ENCODE data around the gene CPAMD8.

Gene CPAMD8

GRCh38 chr19:17026706-17027534 lies at the start of gene CPAMD8:
CPAMD8 (minus strand) TSS chr19:17026810; CDS start chr19:17026642, 168 bp downstream.
- DNase-seq (ENCODE audit: low read depth in 2 of 3, low spot score in 2 of 3): no peak

DNA sequence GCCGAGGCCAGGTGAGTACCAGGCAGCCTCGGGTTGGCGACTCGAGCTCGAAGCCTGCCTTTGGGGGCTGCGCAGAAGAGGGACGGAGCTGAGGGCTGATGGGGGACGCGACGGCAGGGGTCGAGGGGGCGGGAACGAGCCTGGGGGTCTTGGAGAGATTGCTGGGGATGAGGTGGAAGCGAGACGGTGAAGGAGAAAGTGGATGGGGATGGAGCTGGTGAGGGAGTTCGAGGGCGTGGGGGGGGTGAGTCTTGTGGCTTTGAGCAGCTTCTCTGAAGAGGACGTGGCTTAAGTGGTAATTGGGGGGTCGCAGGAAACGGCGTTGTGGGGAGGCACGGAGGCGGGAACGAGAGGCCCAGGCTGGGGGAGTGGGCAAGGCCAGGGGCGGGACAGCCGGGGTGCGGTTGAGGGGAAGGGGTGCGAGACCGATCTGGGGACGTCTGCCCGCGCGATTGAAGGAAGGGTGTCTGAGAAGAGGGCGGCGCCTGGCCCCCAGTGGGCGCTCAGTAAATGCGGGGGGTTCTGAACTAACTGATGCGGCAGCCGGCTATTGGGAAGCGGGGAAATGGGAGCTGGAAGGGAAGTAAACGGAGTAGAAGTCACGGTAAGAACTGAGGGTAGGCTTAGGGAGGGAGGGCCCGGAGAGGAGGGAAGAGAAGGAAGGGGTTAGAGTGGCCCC lies 49.4 kb upstream of the CPAMD8 start:
- DNase-seq (ENCODE audit: low read depth in 2 of 3, low spot score in 2 of 3): peak in 1 of 3 experiments; percentile 30

- peak; percentile 94 to 99 (median 95) for DNase-seq (ENCODE audit: low read depth in 2 of 3, low spot score in 2 of 3)
Measured at GRCh38 chr19:17075035-17075863, 48.6 kb upstream of the CPAMD8 start, which contains the start of the genes HAUS8 and MYO9B. HAUS8 (minus strand) TSS chr19:17075452; CDS start chr19:17075422, 30 bp downstream. MYO9B (plus strand) TSS chr19:17075777; CDS start chr19:17101718, 25,941 bp downstream.

DNA sequence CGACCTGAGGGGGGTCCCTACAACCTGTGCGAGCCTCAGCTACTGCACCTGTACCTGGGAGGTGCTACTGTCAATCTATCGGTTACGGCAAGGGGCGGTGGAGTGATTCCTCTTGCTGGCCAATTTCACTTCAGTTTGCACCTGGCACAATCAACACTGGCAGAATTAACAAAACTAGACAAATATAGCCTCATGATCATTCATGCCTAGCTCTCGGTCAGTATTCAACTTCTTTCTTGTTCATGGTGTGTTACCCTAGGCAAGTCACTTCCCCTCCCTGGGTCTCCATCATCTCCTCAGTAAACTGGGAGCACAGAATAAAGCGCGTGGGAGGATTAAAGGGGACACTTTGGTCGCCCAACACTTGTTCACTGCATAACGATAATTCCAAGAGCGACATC lies 48.0 kb upstream of the CPAMD8 start:
- no peak for DNase-seq (ENCODE audit: low read depth in 2 of 3, low spot score in 2 of 3)

DNA sequence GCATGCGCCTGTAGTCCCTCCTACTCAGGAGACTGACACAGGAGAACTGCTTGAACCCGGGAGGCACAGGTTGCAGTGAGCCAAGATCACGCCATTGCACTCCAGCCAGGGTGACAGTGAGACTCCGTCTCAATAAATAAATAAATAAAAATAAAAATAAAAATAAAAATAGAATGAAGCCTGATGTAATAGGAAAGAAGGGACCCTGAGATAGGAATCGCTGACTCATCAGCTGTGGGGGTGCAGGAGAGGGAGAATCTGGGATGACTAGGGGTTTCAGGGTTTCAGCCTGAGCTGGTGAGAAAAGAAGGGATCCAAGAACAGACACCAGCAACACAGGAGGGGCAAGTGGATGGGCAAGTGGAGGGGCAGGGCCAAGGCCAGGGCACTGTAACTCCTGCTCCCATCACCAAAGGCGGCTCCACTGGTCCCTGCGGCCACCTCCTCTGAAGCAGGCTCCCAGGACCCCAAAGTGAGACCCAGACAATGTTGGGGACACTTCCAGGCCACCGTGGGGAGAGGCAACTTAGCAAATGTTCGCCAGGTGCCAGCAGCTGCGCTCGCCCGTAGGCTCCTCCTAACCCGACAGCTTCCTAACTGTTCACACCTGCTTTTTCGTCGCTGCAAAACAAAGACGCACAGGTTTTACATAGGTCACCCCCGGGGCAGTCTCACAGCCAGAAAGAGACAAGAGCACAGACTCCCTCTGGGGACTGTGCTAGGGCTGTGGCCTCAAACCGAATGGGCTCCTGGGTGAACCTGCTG lies 47.4 kb upstream of the CPAMD8 start:
- no peak for DNase-seq (ENCODE audit: low read depth in 2 of 3, low spot score in 2 of 3)

- no peak for DNase-seq (ENCODE audit: low read depth in 2 of 3, low spot score in 2 of 3)
Measured at GRCh38 chr19:17070912-17071311, 44.3 kb upstream of the CPAMD8 start.

DNA sequence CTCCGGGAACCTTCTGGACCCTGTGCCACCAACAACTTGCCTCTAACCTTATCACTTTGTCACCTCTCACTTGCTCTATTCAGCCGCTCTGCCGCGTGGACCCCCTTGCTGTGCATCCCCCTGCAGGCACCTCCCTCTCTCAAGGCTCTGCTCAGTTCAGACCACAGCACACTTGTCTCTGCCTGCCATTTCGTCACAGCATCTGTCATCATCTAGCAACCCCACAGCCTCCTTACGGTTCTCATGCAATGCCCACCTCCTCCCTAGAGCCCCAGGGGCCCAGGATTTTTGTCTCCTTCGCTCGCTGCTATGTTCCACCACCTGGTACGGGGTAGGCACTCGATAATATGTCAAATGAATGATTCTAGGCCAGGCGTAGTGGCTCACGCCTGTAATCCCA lies 43.8 kb upstream of the CPAMD8 start:
- DNase-seq (ENCODE audit: low read depth in 2 of 3, low spot score in 2 of 3): no peak

GRCh38 chr19:17069193-17069592 lies 42.6 kb upstream of the CPAMD8 start:
- DNase-seq (ENCODE audit: low read depth in 2 of 3, low spot score in 2 of 3): no peak

DNA sequence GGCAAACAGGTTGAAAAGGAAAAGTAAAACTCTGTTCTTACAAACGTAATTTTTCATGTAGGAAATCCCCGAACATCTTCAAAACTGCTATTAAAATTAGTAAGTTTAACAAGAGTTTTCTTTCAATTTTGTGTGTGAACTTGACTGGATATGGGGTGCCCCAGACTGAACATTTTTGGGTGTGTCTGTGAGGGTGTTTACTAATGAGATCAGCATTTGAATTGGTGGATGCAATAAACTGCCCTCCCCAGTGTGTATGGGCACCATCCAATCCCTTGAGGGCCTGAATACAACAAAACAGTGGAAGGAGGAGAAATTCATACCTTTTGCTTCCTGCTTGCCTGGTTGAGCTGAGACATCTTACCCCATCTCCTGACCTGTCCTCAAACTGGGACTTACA lies 36.8 kb upstream of the CPAMD8 start:
- no peak for DNase-seq (ENCODE audit: low read depth in 2 of 3, low spot score in 2 of 3)

DNA sequence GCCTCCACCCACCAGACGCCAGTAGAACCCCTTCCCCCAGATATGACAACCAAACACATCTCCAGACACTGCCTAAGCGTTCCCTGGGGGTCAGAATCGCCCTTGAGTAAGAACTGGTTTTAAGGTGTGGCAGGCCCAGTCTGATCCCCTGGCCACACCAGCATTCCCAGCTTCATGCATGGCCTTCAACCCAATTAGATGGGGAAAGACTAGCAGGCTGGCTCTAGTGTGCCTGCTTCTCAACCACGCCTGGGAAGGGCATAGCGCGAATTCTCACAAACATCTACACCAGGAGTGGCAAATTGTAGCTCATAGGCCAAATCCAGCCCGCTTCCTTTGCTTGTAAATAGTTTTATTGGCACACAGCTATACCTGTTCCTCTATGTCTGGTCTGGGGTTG lies 35.1 kb upstream of the CPAMD8 start:
- no peak for DNase-seq (ENCODE audit: low read depth in 2 of 3, low spot score in 2 of 3)

- DNase-seq (ENCODE audit: low read depth in 2 of 3, low spot score in 2 of 3): no peak
Measured at GRCh38 chr19:17061205-17061604, 34.6 kb upstream of the CPAMD8 start.

GRCh38 chr19:17060802-17061201 lies 34.2 kb upstream of the CPAMD8 start:
- no peak for DNase-seq (ENCODE audit: low read depth in 2 of 3, low spot score in 2 of 3)

GRCh38 chr19:17058236-17058635 lies 31.6 kb upstream of the CPAMD8 start:
- DNase-seq (ENCODE audit: low read depth in 2 of 3, low spot score in 2 of 3): no peak

DNA sequence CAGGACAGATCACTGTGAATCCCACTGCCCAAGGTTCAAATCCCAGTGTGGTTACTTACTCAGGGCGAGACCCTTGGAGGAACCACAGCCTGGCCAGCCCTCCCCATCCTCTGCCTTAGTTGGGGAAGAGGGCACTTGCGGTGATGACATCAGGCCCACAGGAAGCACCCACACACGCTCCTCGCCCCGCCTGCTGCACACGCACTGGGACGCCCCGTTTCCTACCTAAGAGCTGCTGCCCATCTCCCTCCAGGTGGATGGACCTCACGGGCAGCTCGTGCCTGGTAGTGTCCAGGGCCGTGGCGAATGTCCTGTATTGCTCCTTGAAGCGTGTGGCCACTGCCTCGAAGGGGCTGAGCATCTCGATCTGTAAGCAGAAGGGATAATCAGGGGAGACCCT lies 29.0 kb upstream of the CPAMD8 start:
- no peak for DNase-seq (ENCODE audit: low read depth in 2 of 3, low spot score in 2 of 3)

DNA sequence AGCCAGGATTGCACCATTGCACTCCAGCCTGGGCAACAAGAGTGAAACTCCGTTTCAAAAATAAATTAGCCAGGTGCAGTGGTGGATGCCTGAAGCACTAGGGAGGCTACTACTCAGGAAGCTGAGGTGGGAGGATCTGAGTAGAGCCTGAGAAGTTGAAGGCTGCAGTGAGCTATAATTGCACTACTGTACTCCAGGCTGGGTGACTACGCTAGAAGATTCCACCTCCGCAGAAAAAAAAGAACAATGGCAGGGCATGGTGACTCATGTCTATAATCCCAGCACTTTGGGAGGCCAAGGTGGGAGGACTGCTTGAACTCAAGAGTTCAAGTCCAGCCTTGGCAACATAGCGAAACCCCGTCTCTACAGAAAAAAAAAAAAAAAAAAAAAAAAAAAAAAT lies 28.1 kb upstream of the CPAMD8 start:
- no peak for DNase-seq (ENCODE audit: low read depth in 2 of 3, low spot score in 2 of 3)

DNA sequence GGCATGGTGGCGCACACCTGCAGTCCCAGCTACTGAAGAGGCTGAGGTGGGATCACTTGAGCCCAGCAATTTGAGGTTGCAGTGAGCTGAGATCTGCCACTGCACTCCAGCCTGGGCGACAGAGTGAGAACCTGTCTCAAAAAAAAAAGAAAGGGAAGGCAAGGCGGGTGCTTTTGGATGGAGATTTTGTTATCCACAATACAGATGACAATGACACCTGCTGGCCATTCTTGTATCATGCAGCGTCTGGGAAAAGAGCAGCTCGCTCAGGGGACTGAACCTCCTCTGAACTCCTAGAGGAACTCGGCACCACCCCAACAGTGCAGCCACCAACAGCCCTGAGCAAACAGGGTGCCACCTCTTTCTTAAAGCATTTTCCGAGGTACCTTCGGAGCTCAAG lies 25.8 kb upstream of the CPAMD8 start:
- no peak for DNase-seq (ENCODE audit: low read depth in 2 of 3, low spot score in 2 of 3)

GRCh38 chr19:17049711-17050280 lies 23.2 kb upstream of the CPAMD8 start:
- DNase-seq (ENCODE audit: low read depth in 2 of 3, low spot score in 2 of 3): no peak

GRCh38 chr19:17048885-17049453 lies 22.4 kb upstream of the CPAMD8 start:
- no peak for DNase-seq (ENCODE audit: low read depth in 2 of 3, low spot score in 2 of 3)

- DNase-seq (ENCODE audit: low read depth in 2 of 3, low spot score in 2 of 3): no peak
Measured at GRCh38 chr19:17045907-17046502, 19.4 kb upstream of the CPAMD8 start.

GRCh38 chr19:17043744-17044143 lies 17.1 kb upstream of the CPAMD8 start:
- DNase-seq (ENCODE audit: low read depth in 2 of 3, low spot score in 2 of 3): no peak
